ENCODE measurements around the gene ROS1. TPM values are rescaled to one million over a fixed set of nuclear protein-coding genes. Genes with fewer than 3 reads are reported as not detected.

The ROS1 gene
- total RNA-seq, 1 experiment from 2014 or later: not detected

GRCh38 chr6:117414770-117415169, 11.0 kb downstream of the ROS1 start:
- H3K9me3 ChIP-seq (ENCODE audit: control insufficient read depth, low read depth, low read length): no peaks in the 10 kb centered on the region
- no peak overlapping the region for H2BK12ac ChIP-seq (ENCODE audit: insufficient read length, low read depth, low read length)
- no peak overlapping the region for H2BK15ac ChIP-seq (ENCODE audit: low read depth, low read length)
- DNase-seq: no peak
- no peak overlapping the region for H3K4ac ChIP-seq (ENCODE audit: low read depth, low read length)
- H3K27me3 ChIP-seq (ENCODE audit: insufficient read depth, low read length): no peaks in the 10 kb centered on the region
- H3K56ac ChIP-seq (ENCODE audit: insufficient read length, low read depth, low read length): no peak overlapping the region
- H3K18ac ChIP-seq (ENCODE audit: insufficient read length, low read depth, low read length): no peak overlapping the region
- H3K9me3 Mint-ChIP-seq: no peaks in the 10 kb centered on the region
- H3K79me1 ChIP-seq (ENCODE audit: insufficient read depth, low read depth, low read length, poor library complexity, severe bottlenecking): no peaks in the 10 kb centered on the region
- no peak overlapping the region for H2BK5ac ChIP-seq (ENCODE audit: insufficient read length, low read length)
- no peaks in the 10 kb centered on the region for H4K20me1 ChIP-seq (ENCODE audit: control insufficient read depth, insufficient read depth, insufficient read length)
- no peak overlapping the region for H2BK20ac ChIP-seq (ENCODE audit: low read depth, low read length, poor library complexity, severe bottlenecking)
- H3K79me2 ChIP-seq (ENCODE audit: insufficient read depth, low read length): no peaks in the 10 kb centered on the region
- no peaks in the 10 kb centered on the region for H3K23me2 ChIP-seq (ENCODE audit: insufficient read length, low read depth, low read length, poor library complexity, severe bottlenecking)
- H3K14ac ChIP-seq (ENCODE audit: insufficient read depth, low read length): no peak overlapping the region
- no peak overlapping the region for H4K91ac ChIP-seq (ENCODE audit: insufficient read length, low read depth, low read length)
- no peaks in the 10 kb centered on the region for H3K36me3 Mint-ChIP-seq (ENCODE audit: insufficient read depth in 1 of 3, low read depth in 3 of 3)
- H2AFZ ChIP-seq (ENCODE audit: low read length): no peak overlapping the region
- H3K27ac ChIP-seq (ENCODE audit: insufficient read length, low read depth, low read length): no peak overlapping the region
- no peak overlapping the region for H4K8ac ChIP-seq (replicated peaks; ENCODE audit: insufficient read length, low read depth, low read length)
- no peak overlapping the region for H3K9ac ChIP-seq (ENCODE audit: extremely low read depth, insufficient read length, low read length)
- no peak overlapping the region for H3K27ac Mint-ChIP-seq
- H3K4me1 Mint-ChIP-seq: peaks cover 17% of the 10 kb centered on the region in 2 experiments
- no peaks in the 10 kb centered on the region; the same call in 1 of the 2 replicates for H3K4me1 ChIP-seq (ENCODE audit: insufficient read depth, low read length)
- H3K23ac ChIP-seq (ENCODE audit: insufficient read length, low read depth, low read length): no peak overlapping the region
- no peak overlapping the region for H3T11ph ChIP-seq (ENCODE audit: low read length)
- TF ChIP-seq CTCF (conservative IDR thresholded peaks at IDR 0.05): no peak
- no peak overlapping the region for H3K4me3 Mint-ChIP-seq
- no peak overlapping the region for H3K4me2 ChIP-seq (ENCODE audit: insufficient read depth, insufficient read length, low read length)
- no peak overlapping the region for H2AK5ac ChIP-seq (ENCODE audit: insufficient read length, low read length)
- H4K5ac ChIP-seq (ENCODE audit: insufficient read length, low read depth, low read length): no peak overlapping the region
- H3K27me3 Mint-ChIP-seq (ENCODE audit: low read depth): no peaks in the 10 kb centered on the region
- H2BK120ac ChIP-seq (ENCODE audit: low read depth, low read length, poor library complexity, severe bottlenecking): no peak overlapping the region
